Natural killer cell (primary cell): ENCODE data around the gene DDX39A. TPM values are rescaled to one million over a fixed set of nuclear protein-coding genes. Genes with fewer than 3 reads are reported as not detected.

ENCODE experiments used
- ATAC-seq, 3 donors: fragments of 150-1000 bp in 2 of 3; fragments of 200-7000 bp in 1 of 3; cut with Tn5 transposase; 1 replicate in 1 of 3; 2 replicates in 2 of 3; pipeline ENCODE4 v1.10.0; 2021; ENCODE audit warnings: mild to moderate bottlenecking in 2 of 3, moderate library complexity in 2 of 3
- DNase-seq, 2 donors: peaks; one replicate each; pipeline versions ENCODE4 v3.0.0 to v3.0.0-alpha.2; 2013 to 2021; ENCODE audit warnings: mixed read lengths in 1 of 2
- H3K27ac ChIP-seq: one replicate; pipeline ENCODE4 v1.5.1; 2013; ENCODE audit warnings: mild to moderate bottlenecking, low read length
- H3K27me3 ChIP-seq: one replicate; pipeline ENCODE4 v1.6.1; 2013; ENCODE audit warnings: low read length; ENCODE audit not compliant: control insufficient read depth, insufficient read depth
- H3K36me3 ChIP-seq: one replicate; pipeline ENCODE4 v1.6.1; 2013; ENCODE audit warnings: low read length; ENCODE audit not compliant: control insufficient read depth, insufficient read depth
- H3K4me1 ChIP-seq: one replicate; pipeline ENCODE4 v1.6.1; 2013; ENCODE audit warnings: low read length; ENCODE audit not compliant: control insufficient read depth, insufficient read depth
- H3K4me3 ChIP-seq: one replicate; pipeline ENCODE4 v1.5.1; 2013; ENCODE audit warnings: low read length
- H3K9me3 ChIP-seq: one replicate; pipeline ENCODE4 v1.6.1; 2013; ENCODE audit warnings: low read length; ENCODE audit not compliant: control insufficient read depth, insufficient read depth
- H3K27ac Mint-ChIP-seq, 2 donors: one replicate each; pipeline ENCODE4 v1.8.0; 2022; ENCODE audit warnings: mild to moderate bottlenecking in 2 of 2, mixed read lengths in 2 of 2, moderate library complexity in 1 of 2
- H3K27me3 Mint-ChIP-seq, 2 donors: one replicate each; pipeline ENCODE4 v1.8.0; 2022; ENCODE audit warnings: low read depth in 2 of 2, mixed read lengths in 2 of 2
- H3K36me3 Mint-ChIP-seq: one replicate; pipeline ENCODE4 v1.8.0; 2022; ENCODE audit warnings: mixed read lengths
- H3K4me1 Mint-ChIP-seq, 2 donors: one replicate each; pipeline ENCODE4 v1.8.0; 2022; ENCODE audit warnings: mixed read lengths in 2 of 2
- H3K4me3 Mint-ChIP-seq: one replicate; pipeline ENCODE4 v1.8.0; 2022; ENCODE audit warnings: mild to moderate bottlenecking, moderate library complexity, mixed read lengths
- H3K9me3 Mint-ChIP-seq, 2 donors: one replicate each; pipeline ENCODE4 v1.8.0; 2022; ENCODE audit warnings: mixed read lengths in 2 of 2
- CTCF ChIP-seq: fragments of 200-600 bp; IDR thresholded peaks from one replicate; pipeline ENCODE4 v1.8.0; 2022; ENCODE audit warnings: antibody characterized with exemption
- WGBS: methylation state at CpG from one replicate; pipeline ENCODE4 v1.1.7; 2013; ENCODE audit warnings: missing lambda C conversion rate; ENCODE audit not compliant: insufficient coverage; 5-methylcytosine and 5-hydroxymethylcytosine counted together
- intact Hi-C: fragments of 100-400 bp; cut with micrococcal nuclease; formaldehyde crosslinking; loops from one replicate; pipeline ENCODE4 v1.14.2; 2022
- total RNA-seq, 4 donors: library from RNA; stranded (reverse); fragments of 120-200 nt in 1 of 4; gene quantifications; one replicate each; pipeline versions ENCODE4 v1.2.3 to v1.2.4, GENCODE V29; 2013 to 2022

Gene DDX39A
- total RNA-seq, 3 donors from 2014 or later (not counting 1 experiment from before 2014, with no cell fraction given): 397 to 569 (median 557) TPM

GRCh38 chr19:14428882-14429416 lies 9.8 kb upstream of the DDX39A start:
- TF ChIP-seq CTCF: no peak
- no peaks in the 10 kb centered on the region for H3K36me3 ChIP-seq
- no peak overlapping the region for H3K4me3 Mint-ChIP-seq
- ATAC-seq (no peak), DNase-seq (no peak)
- H3K36me3 Mint-ChIP-seq: no peaks in the 10 kb centered on the region
- no peaks in the 10 kb centered on the region for H3K27me3 Mint-ChIP-seq
- peaks cover 11 to 20% of the 10 kb centered on the region in 2 donors for H3K4me1 Mint-ChIP-seq
- no peaks in the 10 kb centered on the region for H3K9me3 Mint-ChIP-seq
- H3K27me3 ChIP-seq: no peaks in the 10 kb centered on the region
- peaks cover 21% of the 10 kb centered on the region for H3K4me1 ChIP-seq
- no peaks in the 10 kb centered on the region for H3K9me3 ChIP-seq
- H3K27ac ChIP-seq: no peak overlapping the region
- H3K27ac Mint-ChIP-seq: no peak overlapping the region
- 94% methylated on average over 4 of the region's 4 CpGs for WGBS
- intact Hi-C loops: no loop called here
- no peak overlapping the region for H3K4me3 ChIP-seq

- no peak for TF ChIP-seq CTCF
- Histone ChIP-seq H3K36me3 (no peaks in the 10 kb centered on the region), H3K4me3 (no peak overlapping the region), H3K9me3 (no peaks in the 10 kb centered on the region), H3K4me1 (peaks cover 11% of the 10 kb centered on the region), H3K27ac (no peak overlapping the region), H3K27me3 (no peaks in the 10 kb centered on the region)
- intact Hi-C loops: no loop called here
- H3K27me3 Mint-ChIP-seq: no peaks in the 10 kb centered on the region
- H3K27ac Mint-ChIP-seq: peak overlapping the region in 1 of 2 donors; percentile 55
- H3K4me3 Mint-ChIP-seq: no peak overlapping the region
- no peaks in the 10 kb centered on the region for H3K9me3 Mint-ChIP-seq
- DNase-seq (no peak), ATAC-seq (no peak)
- H3K36me3 Mint-ChIP-seq: no peaks in the 10 kb centered on the region
- peaks cover 9 to 15% of the 10 kb centered on the region in 2 donors for H3K4me1 Mint-ChIP-seq
- 76% methylated on average over 2 of the region's 2 CpGs for WGBS
These were observed 8.3 kb upstream of the DDX39A start for GRCh38 chr19:14427461-14427860.

- H3K9me3 ChIP-seq: no peaks in the 10 kb centered on the region
- no peak for TF ChIP-seq CTCF
- Mint-ChIP-seq H3K9me3 (no peaks in the 10 kb centered on the region), H3K27ac (no peak overlapping the region), H3K36me3 (no peaks in the 10 kb centered on the region), H3K4me1 (peaks cover 0 to 4% of the 10 kb centered on the region in 2 donors), H3K4me3 (no peak overlapping the region), H3K27me3 (no peaks in the 10 kb centered on the region)
- H3K4me3 ChIP-seq: no peak overlapping the region
- no peaks in the 10 kb centered on the region for H3K36me3 ChIP-seq
- no peaks in the 10 kb centered on the region for H3K4me1 ChIP-seq
- intact Hi-C loops: no loop called here
- no peak overlapping the region for H3K27ac ChIP-seq
- WGBS: 92% methylated on average over 7 of the region's 7 CpGs
- no peaks in the 10 kb centered on the region for H3K27me3 ChIP-seq
- no peak for ATAC-seq
- DNase-seq: no peak
These were observed 6.6 kb upstream of the DDX39A start for GRCh38 chr19:14425696-14426138.

GRCh38 chr19:14418856-14419105 lies 360 bp downstream of the DDX39A start:
- 0% methylated on average over 23 of the region's 23 CpGs for WGBS

More at GRCh38 chr19:14418856-14419105, 360 bp downstream of the DDX39A start:
- Histone ChIP-seq H3K36me3 (peaks cover 6% of the 10 kb centered on the region), H3K4me1 (peaks cover 50% of the 10 kb centered on the region), H3K9me3 (no peaks in the 10 kb centered on the region), H3K4me3 (peak overlapping the region; percentile 69), H3K27ac (peak overlapping the region; percentile 93), H3K27me3 (no peaks in the 10 kb centered on the region)
- no peak for TF ChIP-seq CTCF
- Mint-ChIP-seq H3K4me3 (peak overlapping the region; percentile 94), H3K9me3 (no peaks in the 10 kb centered on the region), H3K27ac (peak overlapping the region; percentile 93 to 98), H3K27me3 (no peaks in the 10 kb centered on the region), H3K4me1 (peaks cover 41 to 47% of the 10 kb centered on the region in 2 donors), H3K36me3 (no peaks in the 10 kb centered on the region)
- peak; percentile 49 to 68 (median 50) for ATAC-seq
- DNase-seq: peak in 1 of 2 donors; percentile 89
- intact Hi-C loops: loop anchor here (1.0 to 5.0 kb wide), 6 partner anchors 16 to 282 kb away; partner anchors contain the start of genes ASF1B and DNAJB1
